Trophoblast cell (in vitro differentiated cells and primary cell): ENCODE results near the gene ADCY2.
A peak's percentile ranks its signal among the peaks of the same experiment; 100 is the strongest.
"Not testable (repeated sequence)": the region's sequence is repeated elsewhere in the genome, so short reads cannot be mapped to it uniquely, and the experiment has no call there.

ENCODE experiments used
- DNase-seq, 2 donors: peaks; one replicate each; pipeline ENCODE4 v3.0.0-alpha.2; 2016
- H2AFZ ChIP-seq: 2 replicates; pipeline ENCODE4 v1.6.1; 2013; ENCODE audit warnings: low read length, moderate library complexity, mild to moderate bottlenecking; ENCODE audit not compliant: insufficient read depth, poor library complexity
- H2AK5ac ChIP-seq: 2 replicates; pipeline ENCODE4 v1.6.1; 2013; ENCODE audit warnings: mild to moderate bottlenecking, low read length
- H2BK120ac ChIP-seq: 2 replicates; pipeline ENCODE4 v1.6.1; 2013; ENCODE audit warnings: low read length, mild to moderate bottlenecking, moderate library complexity; ENCODE audit not compliant: insufficient read depth, poor library complexity
- H2BK12ac ChIP-seq: 2 replicates; pipeline ENCODE4 v1.6.1; 2013; ENCODE audit warnings: mild to moderate bottlenecking, low read length, moderate library complexity
- H2BK5ac ChIP-seq: 2 replicates; pipeline ENCODE4 v1.6.1; 2013; ENCODE audit warnings: low read length, low read depth, moderate library complexity, mild to moderate bottlenecking; ENCODE audit not compliant: poor library complexity
- H3K14ac ChIP-seq: 2 replicates; pipeline ENCODE4 v1.6.1; 2013; ENCODE audit warnings: mild to moderate bottlenecking, low read length
- H3K18ac ChIP-seq: 2 replicates; pipeline ENCODE4 v1.6.1; 2013; ENCODE audit warnings: mild to moderate bottlenecking, low read length
- H3K23ac ChIP-seq: 2 replicates; pipeline ENCODE4 v1.6.1; 2013; ENCODE audit warnings: low read length
- H3K27ac ChIP-seq: 2 replicates; pipeline ENCODE4 v1.5.1; 2013; ENCODE audit warnings: low read depth, mild to moderate bottlenecking, inconsistent platforms, low read length, moderate library complexity
- H3K27me3 ChIP-seq: 2 replicates; pipeline ENCODE4 v1.6.1; 2013; ENCODE audit warnings: inconsistent platforms, mild to moderate bottlenecking, low read length, moderate library complexity; ENCODE audit not compliant: insufficient read depth
- H3K36me3 ChIP-seq, 2 experiments: 1 replicate in 1 of 2; 2 replicates in 1 of 2; pipeline ENCODE4 v1.6.1; 2013; ENCODE audit warnings: low read length in 2 of 2, mild to moderate bottlenecking in 2 of 2, moderate library complexity in 1 of 2; ENCODE audit not compliant: insufficient read depth in 2 of 2, control insufficient read depth in 1 of 2
- H3K4ac ChIP-seq: 2 replicates; pipeline ENCODE4 v1.6.1; 2013; ENCODE audit warnings: low read depth, mild to moderate bottlenecking, low read length, moderate library complexity
- H3K4me1 ChIP-seq, 2 experiments: 1 replicate in 1 of 2; 2 replicates in 1 of 2; pipeline ENCODE4 v1.6.1; 2013; ENCODE audit warnings: low read length in 2 of 2, mild to moderate bottlenecking in 2 of 2, moderate library complexity in 1 of 2; ENCODE audit not compliant: insufficient read depth in 2 of 2, control insufficient read depth in 1 of 2
- H3K4me2 ChIP-seq: 2 replicates; pipeline ENCODE4 v1.6.1; 2013; ENCODE audit warnings: inconsistent platforms, mild to moderate bottlenecking, low read length, moderate library complexity
- H3K4me3 ChIP-seq: 2 replicates; pipeline ENCODE4 v1.5.1; 2013; ENCODE audit warnings: mild to moderate bottlenecking, low read depth, low read length, inconsistent platforms
- H3K79me1 ChIP-seq: one replicate; pipeline ENCODE4 v1.6.1; 2013; ENCODE audit warnings: low read length
- H3K79me2 ChIP-seq: 2 replicates; pipeline ENCODE4 v1.6.1; 2013; ENCODE audit warnings: low read length, mild to moderate bottlenecking; ENCODE audit not compliant: control insufficient read depth, insufficient read depth, poor library complexity
- H3K9ac ChIP-seq: 2 replicates; pipeline ENCODE4 v1.6.1; 2013; ENCODE audit warnings: mild to moderate bottlenecking, low read length
- H3K9me3 ChIP-seq: 2 replicates; pipeline ENCODE4 v1.6.1; 2013; ENCODE audit warnings: low read depth, mild to moderate bottlenecking, control low read depth, inconsistent platforms, low read length; ENCODE audit not compliant: insufficient read depth
- H4K12ac ChIP-seq: 2 replicates; pipeline ENCODE4 v1.6.1; 2013; ENCODE audit warnings: low read depth, mild to moderate bottlenecking, low read length, moderate library complexity
- H4K8ac ChIP-seq: 2 replicates; pipeline ENCODE4 v1.6.1; 2013; ENCODE audit warnings: low read depth, mild to moderate bottlenecking, low read length, moderate library complexity
- H4K91ac ChIP-seq: one replicate; pipeline ENCODE4 v1.6.1; 2013; ENCODE audit warnings: low read depth, mild to moderate bottlenecking, low read length, moderate library complexity
- WGBS: extraction: QIAGEN DNeasy Blood & Tissue Kit; methylation state at CpG from one replicate; pipeline ENCODE4 v1.1.7; 2013; ENCODE audit warnings: missing lambda C conversion rate; ENCODE audit not compliant: insufficient read length, insufficient coverage; ENCODE audit errors: extremely low coverage; 5-methylcytosine and 5-hydroxymethylcytosine counted together

ADCY2 gene

GRCh38 chr5:7420510-7421280 lies 24.8 kb downstream of the ADCY2 start:
- no CpG with 5 or more reads among the region's 10 CpGs for WGBS
- no peak overlapping the region for H2AFZ ChIP-seq
- H3K27ac ChIP-seq, result no peak overlapping the region
- no peak overlapping the region for H4K8ac ChIP-seq
- no peak overlapping the region for H4K91ac ChIP-seq
- no peak overlapping the region for H3K18ac ChIP-seq
- H3K4me2 ChIP-seq, result peak overlapping the region; percentile 4
- H3K27me3 ChIP-seq, result no peaks in the 10 kb centered on the region
- H3K9me3 ChIP-seq, result no peaks in the 10 kb centered on the region
- no peak overlapping the region for H3K4me3 ChIP-seq
- peaks cover 1% of the 10 kb centered on the region for H3K79me1 ChIP-seq
- no peak overlapping the region for H2BK120ac ChIP-seq
- H3K79me2 ChIP-seq, result no peaks in the 10 kb centered on the region
- H3K23ac ChIP-seq, result no peak overlapping the region
- no peak overlapping the region for H2BK5ac ChIP-seq
- no peak overlapping the region for H3K14ac ChIP-seq
- no peak overlapping the region for H2BK12ac ChIP-seq
- H3K36me3 ChIP-seq, result no peaks in the 10 kb centered on the region
- DNase-seq, result no peak
- H4K12ac ChIP-seq, result no peak overlapping the region
- H3K4me1 ChIP-seq, result peaks cover 8 to 19% of the 10 kb centered on the region in 2 experiments
- no peak overlapping the region for H3K9ac ChIP-seq
- H2AK5ac ChIP-seq, result no peak overlapping the region
- H3K4ac ChIP-seq, result no peak overlapping the region

DNA sequence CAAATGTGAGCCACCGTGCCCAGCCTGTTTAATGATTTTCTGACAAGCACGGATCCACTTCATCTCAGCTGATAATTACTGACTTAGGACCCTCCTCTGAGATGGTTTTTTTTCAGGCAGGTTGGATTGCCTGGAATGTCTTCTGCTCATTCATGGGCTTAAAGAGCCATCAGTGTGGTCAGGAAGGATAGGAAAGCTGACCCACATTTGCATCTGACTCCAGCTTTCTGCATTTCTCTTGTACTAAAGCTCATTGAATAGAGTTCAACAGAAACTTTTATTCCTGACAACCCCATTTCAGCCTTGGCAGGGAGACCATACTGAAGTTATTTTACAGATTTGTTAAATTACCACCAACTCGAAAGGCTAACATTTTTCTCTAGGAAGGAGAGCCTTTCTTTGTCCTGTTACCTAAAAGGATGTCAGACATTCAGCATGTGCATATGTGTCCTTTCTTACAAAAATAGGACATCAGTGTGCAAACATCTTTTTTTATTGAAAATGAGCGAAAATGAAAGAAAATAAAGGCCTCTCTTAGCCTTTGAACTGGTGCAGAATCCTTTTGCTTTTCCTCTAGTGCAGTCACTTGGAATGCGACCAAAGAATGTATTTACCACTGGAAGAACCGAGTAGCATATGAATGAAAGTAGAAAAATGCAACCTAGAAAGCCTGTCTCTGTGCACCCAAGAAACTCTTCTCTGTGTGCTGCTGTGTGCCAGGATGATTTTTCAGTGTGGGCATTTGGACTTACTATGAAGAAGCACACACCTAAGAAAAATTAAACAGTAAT lies 26.6 kb downstream of the ADCY2 start:
- H3K4me3 ChIP-seq, result no peak overlapping the region
- no peak overlapping the region for H2BK120ac ChIP-seq
- no peak overlapping the region for H4K91ac ChIP-seq
- H3K18ac ChIP-seq, result no peak overlapping the region
- H3K4ac ChIP-seq, result no peak overlapping the region
- no peak overlapping the region for H3K4me2 ChIP-seq
- no peak overlapping the region for H3K9ac ChIP-seq
- H3K79me1 ChIP-seq, result peaks cover 1% of the 10 kb centered on the region
- H2BK12ac ChIP-seq, result no peak overlapping the region
- no peaks in the 10 kb centered on the region for H3K79me2 ChIP-seq
- H4K8ac ChIP-seq, result no peak overlapping the region
- H3K9me3 ChIP-seq, result no peaks in the 10 kb centered on the region
- no peak overlapping the region for H3K23ac ChIP-seq
- no peak overlapping the region for H3K14ac ChIP-seq
- DNase-seq, result no peak
- WGBS, result no CpG with 5 or more reads among the region's 6 CpGs
- no peaks in the 10 kb centered on the region for H3K27me3 ChIP-seq
- no peak overlapping the region for H2AFZ ChIP-seq
- no peak overlapping the region for H3K27ac ChIP-seq
- H3K36me3 ChIP-seq, result no peaks in the 10 kb centered on the region
- no peak overlapping the region for H4K12ac ChIP-seq
- H3K4me1 ChIP-seq, result peaks cover 7 to 16% of the 10 kb centered on the region in 2 experiments
- H2BK5ac ChIP-seq, result no peak overlapping the region
- H2AK5ac ChIP-seq, result no peak overlapping the region

GRCh38 chr5:7423231-7423630 lies 27.3 kb downstream of the ADCY2 start:
- not testable (repeated sequence) for H3K14ac ChIP-seq, H3K36me3 ChIP-seq, H3K9me3 ChIP-seq, H3K23ac ChIP-seq, H2BK12ac ChIP-seq, H3K79me1 ChIP-seq, H3K9ac ChIP-seq, H3K4ac ChIP-seq, H3K27ac ChIP-seq, H3K27me3 ChIP-seq, DNase-seq, H3K4me3 ChIP-seq, H2BK120ac ChIP-seq, H4K91ac ChIP-seq, H2AFZ ChIP-seq, H2AK5ac ChIP-seq, H3K79me2 ChIP-seq, H3K18ac ChIP-seq, H4K12ac ChIP-seq, H2BK5ac ChIP-seq, H4K8ac ChIP-seq, H3K4me2 ChIP-seq
- no CpG with 5 or more reads among the region's 2 CpGs for WGBS
- peaks cover 7 to 16% of the 10 kb centered on the region in 2 experiments for H3K4me1 ChIP-seq

GRCh38 chr5:7425830-7426229 lies 29.9 kb downstream of the ADCY2 start:
- Histone ChIP-seq H3K9ac (no peak overlapping the region), H3K9me3 (no peaks in the 10 kb centered on the region), H3K18ac (no peak overlapping the region), H3K4me2 (no peak overlapping the region), H3K23ac (no peak overlapping the region), H4K91ac (no peak overlapping the region), H2BK5ac (no peak overlapping the region), H3K27ac (no peak overlapping the region), H2BK120ac (no peak overlapping the region), H3K4me1 (peaks cover 2 to 7% of the 10 kb centered on the region in 2 experiments), H3K14ac (no peak overlapping the region), H3K36me3 (no peaks in the 10 kb centered on the region), H4K12ac (no peak overlapping the region), H2AFZ (no peak overlapping the region), H3K79me1 (peaks cover 1% of the 10 kb centered on the region), H3K27me3 (no peaks in the 10 kb centered on the region), H3K79me2 (no peaks in the 10 kb centered on the region), H2AK5ac (no peak overlapping the region), H2BK12ac (no peak overlapping the region), H3K4ac (no peak overlapping the region), H4K8ac (no peak overlapping the region), H3K4me3 (no peak overlapping the region)
- no CpG with 5 or more reads among the region's 2 CpGs for WGBS
- no peak for DNase-seq
